Central memory CD4-positive, alpha-beta T cell (primary cell): Measurements from ENCODE around the gene CAPN5.

Experiments used
- DNase-seq: peaks from one replicate; pipeline ENCODE4 v3.0.0; 2022

Gene CAPN5

DNA sequence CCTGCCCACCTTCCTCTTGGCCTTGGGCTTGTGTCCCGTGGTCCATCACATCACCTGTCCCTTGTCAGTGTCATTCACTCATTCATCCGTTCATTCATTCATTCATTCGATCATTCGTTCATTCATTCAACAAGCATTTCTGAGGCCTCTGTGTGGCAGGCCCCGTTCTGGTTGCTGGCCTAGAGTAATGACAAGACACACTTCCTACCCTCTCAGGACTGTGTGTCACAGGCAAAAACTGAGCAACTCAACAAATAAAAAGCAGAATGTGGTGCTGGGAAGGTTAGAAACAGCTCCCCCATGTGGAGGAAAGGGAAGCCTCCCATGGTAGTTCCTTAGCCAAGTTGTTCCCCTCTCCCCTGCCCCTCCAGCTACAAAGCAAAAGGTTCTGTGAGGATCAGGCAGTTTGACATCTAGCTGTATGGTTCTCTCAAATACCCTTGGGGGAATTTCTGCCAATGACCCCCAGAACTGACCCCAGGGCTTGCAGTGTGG is 34.3 kb downstream of the CAPN5 start:
- no peak for DNase-seq

DNA sequence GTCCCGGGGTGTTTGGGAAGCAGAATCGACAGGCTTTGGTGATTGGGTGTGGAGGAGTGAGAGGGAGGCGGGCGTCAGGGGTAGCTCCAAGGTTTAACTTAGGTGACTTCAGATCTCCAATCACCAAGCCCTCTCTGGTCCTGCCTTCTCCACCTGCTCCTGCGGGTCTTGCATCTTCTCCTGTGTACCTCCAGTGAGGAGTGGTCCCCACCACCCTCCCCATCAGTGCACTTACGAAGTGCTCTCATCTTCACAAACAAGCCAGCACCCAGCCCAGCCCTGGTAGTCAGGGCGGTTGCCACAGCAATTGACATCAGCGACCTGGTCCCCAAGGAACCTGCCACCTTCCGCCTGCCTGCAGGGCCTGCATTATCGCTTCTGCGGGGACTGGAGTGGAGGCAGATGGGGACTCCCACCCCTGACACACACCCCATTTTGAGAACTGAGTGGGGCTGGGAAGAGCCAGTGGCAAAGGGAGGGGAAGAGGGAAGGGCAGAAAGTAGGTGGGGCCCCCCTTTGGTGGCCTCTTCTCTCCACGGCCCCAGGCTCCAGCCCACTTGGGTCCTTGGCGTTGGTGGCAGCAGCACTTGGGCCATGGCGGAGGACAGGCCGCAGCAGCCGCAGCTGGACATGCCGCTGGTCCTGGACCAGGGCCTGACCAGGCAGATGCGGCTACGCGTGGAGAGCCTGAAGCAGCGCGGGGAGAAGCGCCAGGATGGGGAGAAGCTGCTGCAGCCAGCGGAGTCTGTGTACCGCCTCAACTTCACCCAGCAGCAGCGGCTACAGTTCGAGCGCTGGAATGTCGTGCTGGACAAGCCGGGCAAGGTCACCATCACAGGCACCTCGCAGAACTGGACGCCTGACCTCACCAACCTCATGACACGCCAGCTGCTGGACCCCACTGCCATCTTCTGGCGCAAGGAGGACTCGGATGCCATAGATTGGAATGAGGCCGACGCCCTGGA is 35.8 kb downstream of the CAPN5 start, which contains the start of gene OMP:
Gene OMP (plus strand): TSS at position 595 of the 965 bp plus-strand sequence. CDS start 0 bp downstream, at position 595.
- no peak for DNase-seq

DNA sequence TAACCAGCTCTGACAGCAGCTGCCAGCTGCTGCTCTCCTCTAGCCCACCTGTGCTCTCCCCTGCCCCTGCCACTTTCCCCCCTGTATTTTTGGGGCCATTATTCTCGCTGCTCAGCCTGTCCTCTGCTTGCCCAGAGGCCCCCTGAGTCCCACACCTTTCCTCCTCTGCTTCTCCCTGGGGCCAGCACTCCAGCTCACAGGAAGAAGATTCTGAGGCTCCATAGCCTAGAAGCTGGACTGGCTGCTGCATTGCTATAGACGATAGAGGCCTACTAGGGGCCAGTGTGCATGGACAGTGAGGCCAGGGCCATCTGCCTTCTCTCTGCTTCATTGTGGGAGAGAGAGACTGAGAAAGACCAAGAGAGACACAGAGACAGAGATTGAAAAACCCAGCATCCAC is 36.5 kb downstream of the CAPN5 start:
- DNase-seq, result no peak

GRCh38 chr11:77104727-77105126 is 38.0 kb downstream of the CAPN5 start:
- no peak for DNase-seq

DNA sequence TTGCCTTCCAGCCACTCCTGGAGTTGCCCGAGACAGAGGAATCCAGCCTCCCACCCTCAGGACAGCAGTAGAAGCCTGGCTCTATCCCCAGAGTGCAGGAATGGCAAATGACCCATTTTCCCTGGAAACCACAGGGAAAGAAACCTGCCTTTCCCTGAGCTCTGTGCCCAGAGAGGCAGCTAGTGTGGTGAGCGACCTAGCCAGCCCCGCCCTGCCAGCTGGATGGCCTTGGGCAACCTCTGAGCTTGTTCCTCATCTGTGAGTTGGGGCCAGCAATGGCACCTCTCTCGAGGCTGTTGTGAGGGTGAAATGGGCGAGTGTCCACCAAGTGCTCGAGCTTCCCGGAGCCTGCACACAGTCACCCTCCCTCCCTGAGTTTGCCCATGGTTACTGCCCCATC is 39.5 kb downstream of the CAPN5 start:
- no peak for DNase-seq

- DNase-seq, result no peak
Measured at GRCh38 chr11:77106759-77107158, 40.0 kb downstream of the CAPN5 start.

- DNase-seq, result no peak
Measured at GRCh38 chr11:77107950-77108349, 41.2 kb downstream of the CAPN5 start.

GRCh38 chr11:77108436-77108835 is 41.7 kb downstream of the CAPN5 start:
- DNase-seq, result no peak

DNA sequence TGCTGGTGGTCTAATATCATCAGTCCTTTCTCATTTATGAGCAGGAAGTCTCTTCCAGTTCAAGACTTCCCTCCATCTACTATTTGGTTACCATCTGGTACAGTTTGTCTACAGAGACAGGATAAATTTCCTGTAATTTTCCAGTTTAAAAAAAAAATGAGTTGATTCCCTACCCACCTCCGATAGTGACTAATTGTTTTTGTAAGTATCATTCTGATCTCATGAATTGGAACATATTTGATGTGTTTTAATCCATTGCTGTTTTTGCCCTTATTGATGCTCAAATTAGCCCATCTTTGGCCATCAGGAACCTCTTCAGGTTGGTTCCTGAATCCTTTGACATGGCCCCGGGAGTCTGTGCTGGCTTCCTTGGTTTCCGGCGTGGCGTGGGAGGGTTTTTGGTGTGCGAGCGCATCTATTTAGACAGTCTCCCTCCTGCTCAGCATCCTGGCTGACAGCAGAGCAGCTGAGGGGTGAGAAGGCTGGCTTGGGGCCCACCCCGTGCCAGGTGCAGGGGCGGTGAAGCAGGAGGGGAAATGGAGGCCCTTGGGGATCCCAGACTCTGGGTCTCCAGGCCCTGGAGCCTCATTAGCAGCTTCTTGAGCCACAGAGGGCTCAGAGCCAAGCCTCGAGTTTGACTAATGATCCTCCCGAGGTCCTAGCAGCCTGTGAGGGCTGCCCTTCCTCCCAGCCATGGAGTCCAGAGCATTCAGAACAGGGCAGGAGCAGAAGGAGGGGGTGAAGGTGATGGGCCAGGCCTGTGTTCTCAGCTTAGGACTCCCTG is 42.7 kb downstream of the CAPN5 start:
- DNase-seq, result no peak

GRCh38 chr11:77110836-77111235 is 44.1 kb downstream of the CAPN5 start:
- DNase-seq, result no peak

- DNase-seq, result no peak
Measured at GRCh38 chr11:77111277-77111676, 44.5 kb downstream of the CAPN5 start.

- no peak for DNase-seq
Measured at GRCh38 chr11:77111946-77112345, 45.2 kb downstream of the CAPN5 start.

DNA sequence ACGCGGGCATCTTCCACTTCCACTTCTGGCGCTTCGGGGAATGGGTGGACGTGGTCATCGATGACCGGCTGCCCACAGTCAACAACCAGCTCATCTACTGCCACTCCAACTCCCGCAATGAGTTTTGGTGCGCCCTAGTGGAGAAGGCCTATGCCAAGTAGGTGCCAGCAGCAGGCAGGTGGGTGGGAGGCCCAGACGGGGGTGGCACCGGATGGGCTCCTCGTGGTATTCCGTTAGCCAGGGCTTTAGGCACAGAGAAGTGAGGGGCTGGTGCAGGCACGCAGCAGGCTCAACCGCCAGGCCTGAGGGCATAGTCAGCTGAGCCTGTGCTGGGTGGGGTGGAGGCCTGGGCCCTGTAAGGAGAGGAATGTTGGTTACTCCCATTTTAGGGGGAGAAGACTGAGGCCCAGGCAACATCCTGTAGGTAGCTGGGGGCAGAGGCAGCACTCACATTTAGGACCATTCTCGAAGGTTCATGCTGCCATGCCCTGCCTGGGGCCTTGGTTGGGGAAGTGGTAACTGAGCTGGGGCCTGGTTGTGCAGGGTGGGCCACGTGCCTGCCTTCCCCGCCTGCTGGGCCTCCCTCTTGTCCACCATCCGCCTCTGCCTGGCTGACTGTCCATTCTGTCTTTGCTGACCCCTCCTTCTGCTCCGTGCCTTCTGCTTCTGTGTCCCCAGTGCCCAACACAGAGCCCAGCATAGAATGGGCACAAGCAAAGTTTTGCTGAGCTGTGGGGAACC is 46.0 kb downstream of the CAPN5 start:
- no peak for DNase-seq

- no peak for DNase-seq
Measured at GRCh38 chr11:77113382-77114088, 46.8 kb downstream of the CAPN5 start.

- no peak for DNase-seq
Measured at GRCh38 chr11:77114089-77114463, 47.3 kb downstream of the CAPN5 start.

- no peak for DNase-seq
Measured at GRCh38 chr11:77115181-77115611, 48.4 kb downstream of the CAPN5 start.

GRCh38 chr11:77115956-77116355 is 49.2 kb downstream of the CAPN5 start:
- DNase-seq, result no peak

DNA sequence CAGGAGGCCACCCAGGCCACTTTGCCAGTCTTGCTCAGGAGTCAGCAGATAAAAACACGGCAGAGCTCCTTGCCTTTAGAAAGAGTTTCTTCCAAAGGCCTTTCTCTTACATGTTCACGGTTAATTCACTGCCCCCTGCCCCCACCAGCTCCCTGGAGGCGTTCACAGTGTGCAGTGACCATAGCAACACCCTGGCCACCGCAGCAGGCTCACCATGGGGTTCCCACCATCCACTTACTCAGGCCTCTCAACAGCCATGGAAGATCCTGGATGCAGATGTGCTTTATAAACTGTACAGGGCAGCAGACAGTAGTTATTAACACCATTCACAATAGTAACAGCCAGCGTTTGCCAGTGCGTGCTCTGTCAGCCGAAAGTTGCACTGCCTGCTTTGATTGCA is 50.7 kb downstream of the CAPN5 start:
- DNase-seq, result no peak

GRCh38 chr11:77118086-77118485 is 51.3 kb downstream of the CAPN5 start:
- no peak for DNase-seq

DNA sequence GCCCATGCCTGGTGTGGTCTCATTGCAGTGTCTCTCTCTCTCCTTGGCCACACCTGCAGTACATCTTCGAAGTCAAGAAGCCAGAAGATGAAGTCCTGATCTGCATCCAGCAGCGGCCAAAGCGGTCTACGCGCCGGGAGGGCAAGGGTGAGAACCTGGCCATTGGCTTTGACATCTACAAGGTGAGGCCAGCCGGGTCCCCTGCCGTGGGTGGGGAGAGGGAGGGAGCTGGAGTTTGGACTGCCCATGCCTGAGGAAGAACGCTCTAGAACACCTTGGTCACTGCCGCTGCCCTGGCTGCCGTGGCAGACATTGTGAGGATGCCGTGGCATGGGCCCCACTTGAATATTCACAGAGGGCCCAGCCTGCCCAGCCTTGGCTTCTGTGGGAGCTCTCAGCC is 52.2 kb downstream of the CAPN5 start:
- DNase-seq, result no peak

DNA sequence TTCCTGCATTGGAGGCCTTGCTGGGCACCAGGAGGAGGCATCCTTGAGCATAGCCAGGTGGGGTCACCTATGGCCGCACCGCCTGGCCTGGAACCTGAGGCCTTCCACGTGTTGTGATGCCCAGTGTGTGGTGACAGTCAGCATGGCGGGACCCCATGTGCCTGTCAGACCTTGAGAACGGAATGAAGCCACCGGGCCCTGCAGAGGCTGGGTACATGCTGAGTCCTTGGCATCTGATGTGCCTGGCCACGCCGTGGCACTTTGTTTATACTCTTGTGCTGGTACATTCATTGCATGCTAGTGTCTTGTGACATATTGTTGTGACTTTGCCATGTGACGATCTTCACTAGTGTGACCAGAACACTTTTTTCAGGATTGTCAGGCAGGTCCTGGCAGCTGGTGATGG is 52.8 kb downstream of the CAPN5 start:
- DNase-seq, result no peak

DNA sequence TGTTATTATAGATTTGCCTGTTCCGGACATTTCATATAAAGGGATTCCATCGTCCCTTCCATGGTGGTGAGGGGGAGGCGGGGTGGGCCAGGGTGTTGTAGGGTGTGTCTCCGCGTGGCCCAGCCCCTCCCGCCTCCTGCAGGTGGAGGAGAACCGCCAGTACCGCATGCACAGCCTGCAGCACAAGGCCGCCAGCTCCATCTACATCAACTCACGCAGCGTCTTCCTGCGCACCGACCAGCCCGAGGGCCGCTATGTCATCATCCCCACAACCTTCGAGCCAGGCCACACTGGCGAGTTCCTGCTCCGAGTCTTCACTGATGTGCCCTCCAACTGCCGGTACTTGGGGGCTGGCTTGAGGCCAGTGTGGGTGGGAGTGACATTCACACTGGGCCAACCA is 53.8 kb downstream of the CAPN5 start:
- no peak for DNase-seq
